SHP77 treated with DMSO at 0.1 percent for 48 hours (cell line): ENCODE measurements around the gene STIL.
"Not testable (repeated sequence)": the region's sequence is repeated elsewhere in the genome, so short reads cannot be mapped to it uniquely, and the experiment has no call there.

Experiments used
- DNase-seq: peaks from one replicate; lab custom pipeline; 2025; lab: John Stamatoyannopoulos, UW

STIL gene

GRCh38 chr1:47219590-47220220 lies 94.2 kb downstream of the STIL start:
- DNase-seq, result no peak

GRCh38 chr1:47219001-47219400 lies 94.9 kb downstream of the STIL start:
- no peak for DNase-seq

DNA sequence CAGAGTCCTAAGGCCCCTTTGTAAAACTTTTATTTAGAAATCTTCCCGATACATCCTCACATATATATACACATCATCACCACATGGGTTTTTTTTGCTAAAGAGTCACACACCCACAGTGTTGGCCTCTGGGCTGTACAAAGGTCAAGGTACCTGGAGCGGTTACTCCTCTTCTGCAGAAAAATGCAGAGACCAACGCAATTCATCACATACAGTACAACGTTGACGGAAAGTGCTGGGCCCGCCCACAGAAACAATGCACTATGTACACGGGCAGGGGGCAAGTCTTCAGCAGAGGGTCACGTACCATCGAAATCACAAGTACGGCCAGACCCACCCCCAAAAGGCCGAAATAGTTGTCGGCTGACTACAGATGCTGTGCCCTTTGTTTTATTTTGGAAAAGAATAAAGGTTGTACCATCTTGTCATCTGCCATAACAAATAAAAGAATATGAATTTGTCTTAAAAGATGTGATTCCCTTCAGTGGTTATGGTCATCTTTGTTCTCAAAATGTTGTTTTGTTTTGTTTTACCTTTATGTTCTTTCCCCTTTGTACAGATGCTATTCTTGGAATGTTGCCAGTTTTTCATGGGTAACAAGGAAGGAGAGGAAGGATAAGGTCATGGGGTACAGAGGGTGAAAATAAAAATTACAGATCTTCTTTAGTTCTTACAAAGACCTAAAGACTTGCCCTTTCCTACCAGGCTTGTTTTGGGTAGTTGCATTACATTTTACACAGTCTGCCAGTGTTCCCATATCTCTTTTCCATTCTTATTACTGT lies 97.5 kb downstream of the STIL start:
- no peak for DNase-seq

DNA sequence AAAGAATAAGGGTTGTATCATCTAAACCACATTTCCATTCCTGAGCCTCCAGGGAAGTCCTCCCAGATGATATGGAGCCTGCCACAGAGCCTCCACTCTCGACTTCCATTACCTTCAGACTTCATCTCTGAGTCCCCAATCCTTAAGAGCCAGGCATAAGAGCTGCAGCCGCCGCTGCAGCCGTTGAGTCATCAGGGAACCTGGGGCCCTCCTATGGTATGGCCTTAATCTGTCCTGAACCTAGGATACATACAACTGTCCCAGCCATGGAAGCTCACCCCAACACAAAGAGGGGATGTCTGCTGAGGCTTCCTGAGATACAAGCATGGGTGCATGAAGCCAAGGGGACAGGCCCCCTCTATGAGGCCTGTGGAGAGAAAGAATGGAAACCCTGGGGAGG lies 98.2 kb downstream of the STIL start:
- DNase-seq, result no peak

- no peak for DNase-seq
These were observed 99.4 kb downstream of the STIL start for GRCh38 chr1:47214549-47214948.

DNA sequence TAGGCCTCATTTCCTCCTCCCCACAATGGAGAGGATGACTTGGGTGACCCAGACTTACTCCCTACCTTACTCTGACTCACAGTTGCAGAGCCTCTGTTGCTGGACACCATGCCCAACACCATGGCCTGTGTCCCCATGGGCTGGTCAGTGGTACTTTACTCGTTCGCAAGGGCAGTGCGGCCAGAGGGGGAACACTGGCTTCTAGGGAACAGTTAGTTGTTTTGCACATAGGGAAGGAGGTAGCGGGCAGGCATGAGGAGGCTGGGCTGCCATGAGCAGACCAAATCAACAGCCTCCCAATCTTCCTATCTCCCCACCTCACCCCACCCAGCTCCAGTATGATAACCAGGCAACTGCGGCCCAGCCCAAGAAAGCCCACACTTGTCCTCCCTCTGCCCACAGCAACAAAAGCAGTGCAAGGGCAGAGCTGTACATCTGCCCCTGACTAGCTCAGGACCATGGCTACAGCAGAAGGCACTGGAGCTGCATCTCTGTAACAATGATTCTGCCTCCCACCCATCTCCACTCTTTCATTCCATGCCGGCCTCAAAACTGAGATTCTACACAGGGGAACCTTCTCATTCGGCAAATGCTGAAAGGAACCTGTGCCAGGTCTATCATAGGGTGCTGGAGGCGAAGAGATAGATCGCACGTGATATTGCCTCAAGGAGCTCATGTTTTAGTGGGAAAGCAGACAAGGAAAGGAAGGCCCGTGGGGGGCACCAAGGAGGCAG lies 100.5 kb downstream of the STIL start:
- DNase-seq, result no peak

DNA sequence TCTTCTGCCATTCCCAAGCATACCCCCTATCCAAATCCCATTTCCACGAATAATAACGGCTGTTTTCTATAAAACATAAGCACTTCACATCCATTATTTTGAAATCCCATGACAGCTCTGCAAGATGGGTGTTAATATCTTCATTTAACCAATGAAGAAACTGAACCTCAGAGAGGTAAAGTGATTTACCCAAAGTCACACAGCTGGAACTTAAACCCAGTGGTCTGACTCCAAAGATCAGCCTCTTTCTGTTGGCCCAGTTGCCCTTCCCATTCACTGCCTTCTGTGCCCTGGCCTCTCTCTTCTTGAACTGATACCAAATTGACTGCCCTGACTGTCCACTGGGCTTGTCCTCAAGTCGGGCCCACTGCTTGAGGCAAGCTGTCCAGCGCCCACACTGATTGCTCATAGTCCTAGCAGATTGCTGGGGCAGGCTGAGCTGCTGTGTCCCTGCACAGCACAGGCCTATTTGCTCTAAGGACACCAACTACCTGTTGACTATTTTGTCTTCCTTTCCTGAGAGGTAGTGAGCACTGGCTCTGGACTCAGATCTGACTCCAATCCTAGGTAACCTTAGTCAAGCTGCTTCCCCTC lies 101.2 kb downstream of the STIL start:
- DNase-seq, result no peak

GRCh38 chr1:47211796-47212269 lies 102.1 kb downstream of the STIL start:
- DNase-seq, result no peak

- DNase-seq, result no peak
These were observed 103.3 kb downstream of the STIL start for GRCh38 chr1:47210666-47211065.

DNA sequence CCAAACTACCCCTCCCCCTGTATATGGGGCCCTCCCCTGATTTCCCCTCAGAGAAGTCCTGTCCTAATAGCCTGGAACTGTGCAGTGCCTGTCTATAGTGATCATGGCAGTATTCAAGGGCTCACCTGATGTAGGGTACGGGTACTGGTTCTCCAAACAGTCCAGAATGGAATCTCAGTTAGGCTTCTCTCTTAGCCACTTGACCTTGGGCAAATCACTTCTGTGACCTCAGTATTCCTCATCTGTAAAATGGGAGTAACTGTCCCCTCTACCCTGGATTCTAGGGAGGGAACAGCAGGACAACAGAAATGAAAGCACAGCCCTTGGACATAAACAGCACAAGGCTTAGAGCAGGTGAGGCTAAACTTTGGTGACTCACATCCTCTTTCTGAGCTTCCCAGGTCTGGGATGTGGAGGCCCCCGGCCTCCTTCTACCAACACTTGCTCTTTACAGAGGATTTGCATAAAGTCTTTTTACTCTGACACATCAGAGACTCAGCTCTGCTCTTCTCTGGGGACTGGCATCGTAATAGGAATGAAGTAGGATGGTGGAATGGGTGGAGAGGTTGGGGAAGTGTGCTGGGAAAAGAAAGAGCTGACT lies 104.1 kb downstream of the STIL start:
- no peak for DNase-seq

DNA sequence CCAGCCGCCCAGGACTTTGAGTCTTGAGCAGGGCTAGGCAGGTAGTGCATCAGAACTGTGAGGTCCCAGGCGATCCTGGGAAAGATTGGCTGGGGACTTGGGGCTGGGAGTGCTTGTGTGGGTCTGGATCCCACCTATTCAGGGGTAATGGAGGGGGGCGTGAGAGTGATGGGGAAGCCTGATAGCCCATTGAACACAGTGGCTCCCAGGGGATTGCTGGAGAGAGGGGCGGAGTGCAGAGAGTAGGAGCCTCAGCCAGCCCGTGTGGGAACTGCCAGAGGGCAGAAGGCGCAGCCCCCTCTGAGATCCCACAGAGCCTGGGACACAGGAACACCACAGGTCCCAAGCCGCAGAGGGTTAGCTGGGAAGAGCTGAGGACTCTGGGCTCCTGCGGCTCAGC lies 104.9 kb downstream of the STIL start:
- no peak for DNase-seq

GRCh38 chr1:47208374-47208850 lies 105.5 kb downstream of the STIL start:
- DNase-seq, result no peak

GRCh38 chr1:47207803-47208373 lies 106.1 kb downstream of the STIL start:
- DNase-seq, result no peak

GRCh38 chr1:47205918-47206317 lies 108.0 kb downstream of the STIL start:
- DNase-seq, result no peak

DNA sequence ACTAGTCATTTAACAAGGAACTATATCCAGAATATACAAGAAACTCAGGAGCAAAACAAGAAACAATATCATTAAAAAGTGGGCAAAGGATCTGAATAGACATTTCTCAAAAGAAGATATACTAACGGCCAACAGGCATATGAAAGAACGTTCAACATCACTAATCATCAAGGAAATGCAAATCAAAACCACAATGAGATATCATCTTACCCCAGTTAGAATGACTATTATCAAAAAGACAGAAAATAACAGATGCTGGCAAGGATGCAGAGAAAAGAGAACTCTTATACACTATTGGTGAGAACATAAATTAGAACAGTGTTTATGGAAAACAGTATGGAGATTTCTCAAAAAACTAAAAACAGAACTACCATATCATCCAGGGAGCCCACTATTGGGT lies 110.4 kb downstream of the STIL start:
- not testable (repeated sequence) for DNase-seq

- no peak for DNase-seq
These were observed 112.8 kb downstream of the STIL start for GRCh38 chr1:47201179-47201578.
